SKM-1 treated with dmso at 0.1 percent for 144 hours (cell line): Measurements from ENCODE around the gene PGAP6.
"Not testable (repeated sequence)": the region's sequence is repeated elsewhere in the genome, so short reads cannot be mapped to it uniquely, and the experiment has no call there.

ENCODE experiments used
- DNase-seq: peaks from one replicate; lab custom pipeline; 2025; ENCODE audit not compliant: unreplicated experiment; lab: John Stamatoyannopoulos, UW

The PGAP6 gene, protein sequence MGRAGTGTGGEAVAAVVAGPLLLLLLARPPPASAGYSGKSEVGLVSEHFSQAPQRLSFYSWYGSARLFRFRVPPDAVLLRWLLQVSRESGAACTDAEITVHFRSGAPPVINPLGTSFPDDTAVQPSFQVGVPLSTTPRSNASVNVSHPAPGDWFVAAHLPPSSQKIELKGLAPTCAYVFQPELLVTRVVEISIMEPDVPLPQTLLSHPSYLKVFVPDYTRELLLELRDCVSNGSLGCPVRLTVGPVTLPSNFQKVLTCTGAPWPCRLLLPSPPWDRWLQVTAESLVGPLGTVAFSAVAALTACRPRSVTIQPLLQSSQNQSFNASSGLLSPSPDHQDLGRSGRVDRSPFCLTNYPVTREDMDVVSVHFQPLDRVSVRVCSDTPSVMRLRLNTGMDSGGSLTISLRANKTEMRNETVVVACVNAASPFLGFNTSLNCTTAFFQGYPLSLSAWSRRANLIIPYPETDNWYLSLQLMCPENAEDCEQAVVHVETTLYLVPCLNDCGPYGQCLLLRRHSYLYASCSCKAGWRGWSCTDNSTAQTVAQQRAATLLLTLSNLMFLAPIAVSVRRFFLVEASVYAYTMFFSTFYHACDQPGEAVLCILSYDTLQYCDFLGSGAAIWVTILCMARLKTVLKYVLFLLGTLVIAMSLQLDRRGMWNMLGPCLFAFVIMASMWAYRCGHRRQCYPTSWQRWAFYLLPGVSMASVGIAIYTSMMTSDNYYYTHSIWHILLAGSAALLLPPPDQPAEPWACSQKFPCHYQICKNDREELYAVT

DNA sequence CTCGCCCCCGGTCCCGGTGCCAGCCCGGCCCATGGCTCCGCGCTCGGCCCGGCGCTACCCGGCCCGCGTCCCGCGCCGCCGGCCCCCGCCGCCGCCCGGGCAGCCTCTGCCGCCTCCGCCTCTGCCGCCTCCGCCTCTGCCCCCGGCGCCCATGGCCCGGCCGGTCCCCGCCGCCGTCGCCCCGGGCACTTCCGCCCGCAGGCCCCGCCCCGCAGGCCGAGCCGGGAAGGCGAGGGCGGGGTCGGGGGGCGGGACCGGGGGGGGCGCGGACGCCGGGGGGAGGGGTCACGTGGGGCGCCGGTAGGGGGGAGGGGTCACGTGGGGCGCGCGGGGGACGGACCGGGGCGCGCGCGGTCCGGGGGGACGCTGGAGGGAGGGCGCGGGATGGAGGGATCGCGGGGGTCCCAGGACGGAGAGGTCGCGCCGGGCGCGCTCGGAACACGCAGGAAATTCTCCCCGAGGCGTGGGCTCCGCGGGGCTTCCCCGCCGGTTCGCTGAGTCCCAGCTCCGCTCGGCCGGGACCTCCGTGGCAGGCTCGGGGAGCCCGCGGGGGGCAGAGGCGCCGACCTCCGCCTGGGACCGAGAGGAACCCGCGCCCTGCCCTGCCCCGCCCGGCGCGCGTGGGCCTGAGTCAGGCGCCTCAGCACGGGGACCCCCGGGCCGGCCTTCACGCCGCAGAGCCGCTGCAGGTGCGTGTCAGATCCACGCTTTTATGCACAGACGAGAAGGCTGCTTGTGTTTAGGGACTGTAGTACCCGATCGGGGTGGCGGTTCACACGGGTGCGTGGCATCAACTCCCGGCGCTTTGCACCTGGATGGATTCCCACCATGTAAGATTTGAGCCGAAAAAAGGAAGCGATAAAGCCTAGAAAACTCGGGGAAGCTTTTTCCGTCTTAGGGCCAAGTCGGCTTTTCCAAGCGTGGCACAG, at the start of gene PGAP6:
Gene PGAP6 (minus strand): TSS at position 190 of the 929 bp plus-strand sequence. CDS start 157 bp downstream, at position 33.
- peak; percentile 31 for DNase-seq

DNA sequence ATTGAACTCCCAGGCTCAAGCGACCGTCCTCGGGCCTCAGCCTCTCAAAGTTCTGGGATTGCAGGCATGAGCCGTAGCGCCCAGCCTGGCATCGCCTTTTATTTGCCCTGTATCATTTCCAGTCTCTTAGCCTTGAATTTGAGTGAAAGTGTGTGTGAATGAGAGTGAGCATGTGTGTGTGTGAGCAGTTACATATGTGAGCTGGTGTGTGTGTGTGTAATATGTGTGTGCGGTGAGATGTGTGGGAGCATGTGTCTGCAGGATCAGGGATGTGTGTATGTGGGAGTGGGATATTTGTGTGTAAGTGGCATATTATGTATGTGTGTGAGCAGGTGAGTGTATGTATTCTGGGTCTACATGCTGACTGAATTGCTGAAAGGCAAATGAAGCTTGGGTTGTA, 49.1 kb upstream of the PGAP6 start:
- DNase-seq: no peak

DNA sequence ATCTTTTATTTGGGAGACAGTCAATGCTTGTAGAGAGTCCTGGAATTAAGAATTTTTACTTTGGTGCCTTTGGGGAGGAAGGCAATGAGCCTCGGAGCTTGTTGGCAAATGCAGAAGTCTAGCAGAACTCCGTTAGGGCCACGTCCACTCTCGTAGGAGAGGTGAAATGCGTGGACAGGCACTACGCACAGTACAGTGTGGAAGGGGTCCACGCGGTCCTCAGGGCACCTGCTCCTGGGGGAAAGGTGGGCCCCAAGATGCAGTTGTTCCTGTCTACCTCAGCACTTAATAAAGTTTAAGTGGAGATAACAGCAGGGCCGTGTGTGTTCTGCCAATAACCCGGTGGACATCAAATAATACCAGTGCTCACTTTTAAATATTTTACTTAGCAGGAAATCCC, 45.5 kb upstream of the PGAP6 start:
- DNase-seq: no peak

DNA sequence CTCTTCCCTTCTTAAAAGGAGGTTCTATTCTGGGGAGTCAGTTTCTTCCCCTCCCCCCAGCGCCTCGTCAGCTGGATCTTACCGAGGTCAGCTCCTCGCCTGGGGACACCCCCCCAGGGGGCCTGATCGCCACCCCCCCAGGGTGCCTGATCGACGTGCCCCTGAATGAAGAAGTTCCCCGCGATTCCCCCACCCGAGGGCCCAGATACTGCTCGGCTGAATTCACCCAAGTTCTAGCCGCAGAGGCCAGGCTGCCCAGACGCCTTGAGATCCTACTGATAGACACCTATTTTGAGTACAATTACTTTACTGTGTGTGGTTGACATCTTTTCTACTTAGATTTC, 45.1 kb upstream of the PGAP6 start:
- no peak for DNase-seq

DNA sequence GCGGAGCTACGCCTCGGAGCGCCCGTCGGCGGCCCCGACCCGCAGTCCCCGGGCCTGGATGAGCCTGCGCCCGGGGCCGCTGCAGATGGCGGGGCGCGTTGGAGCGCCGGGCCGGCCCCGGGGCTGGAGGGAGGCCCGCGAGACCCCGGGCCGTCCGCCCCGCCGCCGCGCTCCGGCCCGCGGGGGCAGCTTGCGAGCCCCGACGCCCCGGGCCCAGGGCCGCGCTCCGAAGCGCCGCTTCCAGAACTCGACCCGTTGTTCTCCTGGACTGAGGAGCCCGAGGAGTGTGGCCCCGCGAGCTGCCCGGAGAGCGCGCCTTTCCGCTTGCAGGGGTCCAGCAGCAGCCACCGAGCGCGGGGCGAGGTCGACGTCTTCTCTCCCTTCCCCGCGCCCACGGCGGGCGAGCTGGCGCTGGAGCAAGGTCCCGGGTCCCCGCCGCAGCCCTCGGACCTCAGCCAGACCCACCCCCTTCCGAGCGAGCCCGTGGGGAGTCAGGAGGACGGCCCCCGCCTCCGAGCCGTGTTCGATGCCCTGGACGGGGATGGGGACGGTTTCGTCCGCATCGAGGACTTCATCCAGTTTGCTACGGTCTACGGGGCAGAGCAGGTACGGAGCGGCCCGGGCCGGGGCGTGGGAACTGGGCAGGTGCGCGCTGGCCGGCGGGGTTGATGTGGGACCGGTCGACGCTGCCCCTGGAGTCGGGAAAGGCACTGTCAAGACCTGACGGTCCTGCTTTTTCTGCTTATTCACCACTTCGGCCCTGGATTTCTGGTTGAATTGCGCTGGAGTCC, 44.5 kb upstream of the PGAP6 start:
- no peak for DNase-seq

DNA sequence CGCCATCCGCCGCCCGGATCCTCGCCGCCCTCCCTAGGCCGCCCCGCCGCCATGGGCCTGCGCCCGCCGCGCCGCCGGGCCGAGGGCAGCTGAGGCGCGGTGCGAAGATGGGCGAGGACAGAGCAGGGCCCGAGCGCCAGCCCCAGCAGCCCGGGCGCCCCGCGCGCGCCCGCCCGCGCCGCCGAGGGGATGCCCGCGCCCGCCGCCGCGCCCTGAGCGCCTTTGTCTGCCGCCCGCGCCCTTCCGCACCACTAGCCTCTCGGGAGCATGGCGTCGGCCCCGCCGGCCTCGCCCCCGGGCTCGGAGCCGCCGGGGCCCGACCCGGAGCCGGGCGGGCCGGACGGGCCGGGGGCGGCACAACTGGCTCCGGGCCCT, 43.9 kb upstream of the PGAP6 start:
- DNase-seq: no peak

DNA sequence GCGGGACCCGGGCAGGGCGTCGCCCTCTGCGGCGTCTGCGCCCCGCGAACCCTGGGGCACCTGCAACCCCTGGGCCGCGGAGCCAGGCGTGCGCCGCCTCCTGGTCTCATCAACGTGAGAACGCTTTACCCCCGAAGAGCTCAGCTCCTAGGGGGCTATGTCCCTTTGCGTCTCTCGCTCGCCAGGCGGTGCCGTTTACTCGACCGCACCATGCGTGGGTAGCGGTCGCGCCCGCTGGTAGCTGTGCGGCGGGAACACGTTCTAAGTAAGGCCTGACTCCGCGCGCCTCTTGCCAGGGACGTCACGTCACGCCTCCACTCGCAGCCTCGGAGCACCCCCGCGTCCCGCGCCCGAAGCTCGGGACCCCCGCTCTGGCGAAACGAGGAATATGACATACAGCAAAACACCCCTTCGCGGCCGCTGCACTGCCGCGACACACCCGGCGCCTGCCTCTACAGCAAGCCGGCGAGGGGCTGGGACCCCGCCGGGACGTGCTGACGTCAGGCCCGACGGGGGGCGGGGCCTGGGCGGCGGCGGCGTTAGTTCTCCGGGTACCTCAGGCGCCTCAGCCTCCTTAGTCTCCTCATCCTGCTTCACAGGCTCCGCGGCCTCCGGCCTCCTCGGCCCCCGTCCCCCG, 43.4 kb upstream of the PGAP6 start, which contains the start of gene RAB11FIP3:
Gene RAB11FIP3 (plus strand): TSS at position 568 of the 637 bp plus-strand sequence. CDS start 358 bp downstream, outside the sequence.
- DNase-seq: peak; percentile 75

DNA sequence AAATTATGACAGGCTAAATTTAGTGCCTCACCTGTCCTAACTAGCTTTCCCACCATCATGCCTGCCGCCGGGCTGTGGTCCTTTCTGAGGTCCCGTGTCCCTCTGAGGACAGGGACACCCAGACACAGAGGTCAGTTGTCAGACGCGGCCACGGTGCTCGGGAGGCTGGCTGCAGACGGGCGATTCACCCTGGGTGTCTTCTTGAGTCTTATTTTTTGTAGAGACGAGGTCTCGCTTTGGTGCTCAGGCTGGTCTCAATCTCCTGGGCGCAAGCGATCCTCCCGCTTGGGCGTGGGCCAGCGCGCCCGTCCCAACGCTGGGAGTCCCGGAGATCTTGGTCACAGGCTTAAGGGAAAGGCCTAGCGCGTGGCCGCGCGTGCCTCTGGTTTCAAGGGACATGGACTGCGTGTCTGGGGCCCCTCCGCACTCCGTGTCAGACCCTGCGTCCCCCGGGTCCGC, 42.9 kb upstream of the PGAP6 start:
- DNase-seq: no peak

DNA sequence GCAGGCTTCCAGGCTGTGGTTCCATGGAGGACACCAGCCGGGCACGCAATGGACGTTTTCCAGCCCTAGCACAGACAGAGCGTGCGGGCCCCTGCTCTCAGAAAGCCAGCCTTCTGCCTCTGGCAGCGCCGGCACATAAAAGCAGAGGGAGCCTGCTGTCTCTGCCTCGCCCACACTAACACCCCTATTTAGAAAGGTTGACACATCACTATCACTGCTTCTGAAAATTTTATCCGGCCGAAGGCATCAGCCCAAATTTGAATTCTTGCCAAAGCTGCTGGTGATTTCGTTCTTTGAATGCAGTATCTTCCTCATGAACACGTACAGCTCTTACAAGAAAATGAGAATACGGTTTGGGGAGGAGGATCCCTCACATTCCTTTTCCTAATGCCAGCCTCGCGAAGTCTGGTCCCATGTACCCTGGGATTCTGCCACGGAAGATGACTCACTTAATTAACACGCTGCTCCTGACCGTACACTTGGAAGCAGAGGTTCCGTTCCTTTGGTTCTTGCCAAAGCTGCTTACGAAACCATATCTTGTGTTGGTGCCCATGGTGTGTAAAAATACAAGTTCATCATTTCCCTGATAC, 42.4 kb upstream of the PGAP6 start:
- no peak for DNase-seq

DNA sequence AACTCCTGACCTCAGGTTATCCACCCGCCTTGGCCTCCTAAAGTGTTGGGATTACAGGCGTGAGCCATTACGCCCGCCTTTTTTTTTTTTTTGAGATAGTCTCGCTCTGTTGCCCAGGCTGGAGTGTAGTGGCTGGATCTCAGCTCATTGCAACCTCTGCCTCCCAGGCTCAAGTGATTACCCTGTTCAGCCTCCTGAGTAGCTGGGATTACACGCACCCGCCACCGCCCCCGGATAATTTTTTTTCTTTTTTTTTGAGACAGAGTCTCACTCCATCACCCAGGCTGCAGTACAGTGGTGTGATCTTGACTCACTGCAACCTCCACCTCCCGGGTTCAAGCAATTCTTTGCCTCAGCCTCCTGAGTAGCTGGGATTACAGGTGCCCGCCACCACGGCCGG, 40.4 kb upstream of the PGAP6 start:
- not testable (repeated sequence) for DNase-seq

DNA sequence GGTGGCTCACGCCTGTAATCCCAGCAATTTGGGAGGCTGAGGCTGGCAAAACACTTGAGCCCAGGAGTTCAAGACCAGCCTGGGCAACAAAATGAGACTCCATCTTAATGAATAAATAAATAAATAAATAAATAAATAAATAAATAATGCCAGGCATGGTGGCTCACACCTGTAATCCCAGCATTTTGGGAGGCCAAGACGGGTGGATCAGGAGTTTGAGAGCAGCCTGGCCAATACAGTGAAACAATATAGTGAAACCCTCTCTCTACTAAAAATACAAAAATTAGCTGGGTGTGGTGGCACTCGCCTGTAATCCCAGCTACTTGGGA, 33.4 kb upstream of the PGAP6 start:
- not testable (repeated sequence) for DNase-seq

DNA sequence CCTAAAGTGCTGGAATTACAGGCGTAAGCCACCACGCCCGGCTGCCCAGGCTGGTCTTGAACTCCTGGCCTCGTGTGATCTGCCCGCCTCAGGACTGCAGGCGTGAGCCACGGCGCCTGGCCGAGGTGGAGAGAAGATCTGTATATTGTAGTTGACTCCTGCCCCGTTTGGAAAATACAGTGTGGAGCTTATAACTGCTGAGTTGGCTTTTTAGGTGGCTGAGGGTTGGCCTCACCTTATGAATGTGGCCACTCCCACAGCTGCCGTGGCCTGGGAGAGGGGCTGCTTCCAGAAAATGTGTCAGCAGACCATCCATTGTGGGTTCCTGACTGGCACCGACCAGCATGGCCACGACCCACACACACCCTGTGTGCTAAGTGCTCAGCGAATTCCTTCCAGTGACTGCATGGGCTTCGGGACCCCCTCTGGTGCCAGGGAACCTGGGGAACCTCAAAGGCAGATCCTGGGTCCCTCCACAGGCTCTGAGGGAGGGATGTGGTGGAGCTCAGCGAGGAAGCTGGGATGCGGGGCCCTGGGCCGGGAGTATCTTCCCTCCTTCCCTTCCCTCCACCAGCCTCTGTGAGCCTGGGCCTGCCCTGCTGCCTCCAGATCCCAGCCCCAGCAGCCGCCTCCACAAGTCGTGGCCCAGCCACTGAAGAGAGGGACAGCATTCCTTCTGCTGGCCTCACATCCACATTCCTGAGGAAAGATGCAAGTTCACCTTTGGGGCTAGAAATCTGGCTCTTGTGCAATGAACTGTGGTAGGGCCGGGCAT, 32.8 kb upstream of the PGAP6 start:
- DNase-seq: no peak

DNA sequence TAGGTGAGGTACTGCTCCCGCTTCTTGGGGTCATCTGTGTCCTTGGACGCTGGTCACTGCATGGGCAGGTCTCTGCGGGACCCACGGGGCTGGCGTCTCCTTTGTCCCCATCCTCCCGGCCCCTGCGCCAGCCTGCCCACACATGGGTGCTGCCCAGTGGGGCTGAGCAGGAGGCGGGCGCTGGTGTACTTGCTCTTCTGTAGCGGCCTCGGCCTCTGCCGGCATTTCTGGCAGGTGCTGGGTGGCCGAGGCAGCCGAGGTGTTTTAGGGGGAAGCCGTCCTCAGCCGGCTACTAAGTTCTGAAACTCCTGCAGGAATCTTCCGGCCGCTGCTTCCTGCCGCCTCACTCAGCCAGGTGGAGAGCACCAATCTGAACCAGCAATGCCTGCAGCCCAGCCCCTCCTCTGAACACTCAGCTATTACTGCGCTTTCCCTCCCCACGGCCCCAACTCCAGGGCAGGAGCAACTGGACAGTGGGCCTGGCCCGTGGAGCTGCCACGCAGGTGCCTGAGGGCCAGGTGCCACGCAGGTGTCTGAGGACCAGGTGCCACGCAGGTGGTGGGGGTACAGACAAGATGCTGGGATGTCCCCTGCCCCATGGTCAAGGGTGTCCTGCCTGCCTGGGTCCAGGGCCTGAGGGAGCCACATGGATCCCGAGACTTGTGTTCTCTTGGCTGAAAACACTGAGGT, 29.9 kb upstream of the PGAP6 start:
- no peak for DNase-seq

DNA sequence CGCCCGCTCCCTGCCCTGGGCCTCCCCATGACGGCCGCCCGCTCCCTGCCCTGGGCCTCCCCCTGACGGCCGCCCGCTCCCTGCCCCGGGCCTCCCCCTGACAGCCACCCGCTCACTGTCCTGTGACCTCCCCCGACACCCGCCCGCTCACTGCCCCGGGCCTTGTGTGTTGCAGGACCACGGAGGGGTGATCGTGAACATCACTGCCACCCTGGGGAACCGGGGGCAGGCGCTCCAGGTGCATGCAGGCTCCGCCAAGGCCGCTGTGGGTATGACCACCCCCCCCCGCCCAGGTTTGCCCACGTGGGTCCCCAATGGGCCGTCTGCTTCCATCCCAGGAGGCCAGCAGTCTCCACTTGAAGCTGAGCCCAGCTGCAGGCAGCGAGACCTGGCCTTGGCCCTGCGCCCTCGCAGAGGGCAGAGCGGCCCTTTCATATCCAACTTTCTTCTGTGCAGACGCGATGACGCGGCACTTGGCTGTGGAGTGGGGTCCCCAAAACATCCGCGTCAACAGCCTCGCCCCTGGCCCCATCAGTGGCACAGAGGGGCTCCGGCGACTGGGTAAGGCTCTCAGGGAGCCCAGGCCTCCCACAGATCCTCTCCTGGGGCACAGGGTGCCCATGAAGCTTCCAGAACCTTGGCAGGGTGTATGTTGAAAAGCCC, 28.9 kb upstream of the PGAP6 start:
- DNase-seq: no peak

DNA sequence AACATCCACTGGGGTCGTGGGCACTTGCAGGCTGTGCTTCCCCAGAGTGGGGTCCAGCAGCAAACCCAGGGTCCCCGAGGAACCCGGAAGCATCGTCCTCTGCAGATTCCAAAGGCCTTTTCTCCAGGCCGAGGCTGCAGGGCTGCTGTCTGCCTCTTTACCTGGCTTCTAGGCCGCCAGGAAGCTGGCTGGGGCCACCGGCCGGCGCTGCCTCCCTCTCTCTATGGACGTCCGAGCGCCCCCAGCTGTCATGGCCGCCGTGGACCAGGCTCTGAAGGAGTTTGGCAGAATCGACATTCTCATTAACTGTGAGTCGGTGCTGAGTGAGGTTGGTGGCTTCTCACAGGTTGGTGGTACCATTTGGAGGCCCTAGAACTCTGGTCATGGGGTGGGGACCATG, 25.5 kb upstream of the PGAP6 start:
- DNase-seq: no peak

DNA sequence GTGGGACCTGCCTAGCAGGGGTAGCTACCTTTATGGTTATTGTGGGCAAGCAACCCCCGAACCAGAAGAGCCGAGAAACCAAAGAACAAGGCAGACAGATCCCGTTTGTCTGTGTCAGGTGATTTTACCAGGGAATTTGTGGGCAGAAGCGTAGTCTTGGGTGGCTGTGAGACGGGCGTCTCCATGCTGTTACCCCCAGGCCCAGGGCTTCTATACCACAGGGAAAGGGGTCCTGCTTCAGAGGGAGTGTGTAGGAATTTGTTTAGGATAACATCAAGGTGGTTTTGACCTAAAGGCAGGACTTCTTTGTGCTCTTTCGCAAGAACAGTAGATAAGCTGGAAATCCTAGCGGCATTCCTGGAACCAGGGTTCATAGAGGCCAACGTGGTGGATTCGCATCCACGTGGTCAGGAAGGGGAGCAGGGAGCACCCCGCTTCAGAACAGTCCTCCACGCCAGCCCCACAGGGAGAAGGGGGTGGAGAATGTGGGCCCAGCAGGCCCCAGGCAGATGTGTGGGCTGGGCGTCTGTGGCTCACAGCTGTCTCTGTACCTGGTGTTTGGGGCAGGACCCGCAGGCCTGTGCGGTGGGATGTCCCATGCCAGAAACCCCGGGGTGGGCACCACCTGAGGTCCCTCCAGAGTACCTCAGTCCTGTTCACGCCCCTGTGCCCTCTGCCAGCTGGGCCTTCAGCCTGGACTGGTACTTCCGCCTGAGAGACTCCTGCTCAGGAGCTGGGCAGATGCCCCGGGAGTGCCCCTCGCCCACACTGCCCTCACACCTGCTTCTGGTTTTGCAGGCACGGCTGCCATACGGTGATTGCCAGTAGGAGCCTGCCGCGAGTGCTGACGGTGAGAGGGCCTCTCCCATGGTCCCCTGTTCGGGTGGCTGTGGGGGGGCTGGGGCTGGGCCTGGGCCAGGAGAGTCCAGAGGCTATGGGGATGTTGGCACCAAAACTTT, 24.0 kb upstream of the PGAP6 start:
- no peak for DNase-seq
